HCT116 (cell line): Measurements from ENCODE around the gene SERTAD2. TPM values are rescaled to one million over a fixed set of nuclear protein-coding genes. Genes with fewer than 3 reads are reported as not detected.

Experiments
- ATAC-seq: fragments of 200-7000 bp; cut with Tn5 transposase; 2 replicates; pipeline ENCODE4 v1.9.1; 2020; ENCODE audit warnings: mild to moderate bottlenecking, moderate library complexity
- BruUV-seq: library from RNA; stranded (reverse); fragments of 400-500 nt; replicated peaks from 2 replicates; lab custom pipeline; 2021; lab: Mats Ljungman, UMichigan
- CTCF ChIA-PET: fragments of 300-600 bp; sonication (Branson Sonifier 250); formaldehyde crosslinking; loops from one replicate; lab custom pipeline; 2021; ENCODE audit warnings: antibody characterized with exemption; lab: Charles Lee
- POLR2A ChIA-PET: fragments of 300-600, 350-600 bp; sonication (Branson Sonifier 250); formaldehyde crosslinking; loops from one replicate; lab custom pipeline; 2021; ENCODE audit warnings: antibody characterized with exemption; lab: Charles Lee
- RAD21 ChIA-PET, 2 experiments: fragments of 300-600 bp; sonication (Branson Sonifier 250); formaldehyde crosslinking; loops; one replicate each; lab custom pipeline; 2023; ENCODE audit warnings: low total read pairs in 2 of 2; ENCODE audit not compliant: uncharacterized antibody in 2 of 2, unreplicated experiment in 2 of 2, low non-redundant PET in 1 of 2; lab: Charles Lee
- DNase-seq: peaks from one replicate; pipeline ENCODE4 v3.0.0-alpha.2; 2010; ENCODE audit warnings: low read depth, low spot score
- H2AFZ ChIP-seq: fragments of 200-600 bp; shearing (Covaris generic), sonication (generic); 2 replicates; pipeline ENCODE4 v1.6.1; 2017; ENCODE audit warnings: low read depth, mixed run types, mixed read lengths, antibody characterized with exemption, low read length; ENCODE audit not compliant: poor library complexity, severe bottlenecking
- H3K27ac ChIP-seq: 2 replicates; pipeline ENCODE4 v1.5.1; 2012; ENCODE audit warnings: low read depth, low read length
- H3K27me3 ChIP-seq: fragments of 200-600 bp; sonication (generic); 2 replicates; pipeline ENCODE4 v1.6.1; 2016; ENCODE audit warnings: mixed run types, low read length, mixed read lengths; ENCODE audit not compliant: insufficient read depth
- H3K36me3 ChIP-seq, 2 experiments: fragments of 200-500 bp in 1 of 2; fragments of 200-600 bp in 1 of 2; sonication (Bioruptor generic) in 1 of 2; sonication (generic) in 1 of 2; 2 replicates each; pipeline versions ENCODE4 v1.5.1 to v1.6.1; 2014 to 2016; ENCODE audit warnings: low read length in 2 of 2, inconsistent platforms in 1 of 2, mixed read lengths in 1 of 2, mixed run types in 1 of 2; ENCODE audit not compliant: insufficient read depth in 2 of 2, control insufficient read depth in 1 of 2
- H3K4me1 ChIP-seq, 2 experiments: fragments of 200-600 bp in 1 of 2; sonication (generic) in 1 of 2; 2 replicates each; pipeline versions ENCODE4 v1.5.1 to v1.6.1; 2012 to 2017; ENCODE audit warnings: low read length in 2 of 2, inconsistent platforms in 1 of 2, mild to moderate bottlenecking in 1 of 2, mixed read lengths in 1 of 2, mixed run types in 1 of 2, moderate library complexity in 1 of 2; ENCODE audit not compliant: insufficient read depth in 2 of 2, control insufficient read depth in 1 of 2
- H3K4me2 ChIP-seq: fragments of 200-600 bp; sonication (generic); 2 replicates; pipeline ENCODE4 v1.6.1; 2017; ENCODE audit warnings: mixed run types, low read length, mixed read lengths
- H3K4me3 ChIP-seq, 2 experiments: fragments of 200-600 bp in 1 of 2; sonication (generic) in 1 of 2; replicated peaks in 1 of 2; 2 replicates each; pipeline ENCODE4 v1.5.1; 2011 to 2016; ENCODE audit warnings: low read length in 2 of 2, control low read depth in 1 of 2, low read depth in 1 of 2, mild to moderate bottlenecking in 1 of 2, mixed read lengths in 1 of 2, mixed run types in 1 of 2
- H3K79me2 ChIP-seq: fragments of 200-600 bp; sonication (generic); 2 replicates; pipeline ENCODE4 v1.6.1; 2017; ENCODE audit warnings: mild to moderate bottlenecking, mixed run types, low read length, moderate library complexity, mixed read lengths; ENCODE audit not compliant: insufficient read depth
- H3K9ac ChIP-seq: fragments of 200-600 bp; sonication (generic); 2 replicates; pipeline ENCODE4 v1.6.1; 2016; ENCODE audit warnings: low read length, mixed read lengths
- H3K9me2 ChIP-seq: fragments of 200-600 bp; sonication (generic), shearing (Covaris generic); 2 replicates; pipeline ENCODE4 v1.6.1; 2017; ENCODE audit warnings: mixed run types, mild to moderate bottlenecking, moderate library complexity; ENCODE audit not compliant: insufficient read depth
- H3K9me3 ChIP-seq, 2 experiments: fragments of 200-500 bp in 1 of 2; fragments of 200-600 bp in 1 of 2; sonication (Bioruptor generic) in 1 of 2; sonication (generic) in 1 of 2; 2 replicates each; pipeline ENCODE4 v1.6.1; 2014 to 2017; ENCODE audit warnings: low read length in 2 of 2, mixed read lengths in 2 of 2, inconsistent platforms in 1 of 2, low read depth in 1 of 2, mild to moderate bottlenecking in 1 of 2, mixed run types in 1 of 2, moderate library complexity in 1 of 2; ENCODE audit not compliant: control insufficient read depth in 1 of 2, insufficient read depth in 1 of 2
- H4K20me1 ChIP-seq: fragments of 200-600 bp; sonication (generic), shearing (Covaris generic); 2 replicates; pipeline ENCODE4 v1.6.1; 2017; ENCODE audit warnings: mixed run types, mild to moderate bottlenecking, moderate library complexity; ENCODE audit not compliant: insufficient read depth
- ATF3 ChIP-seq: IDR thresholded peaks from 2 replicates; pipeline ENCODE4 v1.6.1; 2012
- CBX3 ChIP-seq: IDR thresholded peaks from 2 replicates; pipeline ENCODE4 v1.6.1; 2012; ENCODE audit warnings: low read depth
- CEBPB ChIP-seq: IDR thresholded peaks from 2 replicates; pipeline ENCODE4 v1.6.1; 2012; ENCODE audit warnings: low read depth
- CTCF ChIP-seq, 3 experiments: fragments of 200-600 bp in 1 of 3; sonication (generic) in 1 of 3; IDR thresholded peaks in 2 of 3; conservative IDR thresholded peaks in 1 of 3; 2 replicates each; pipeline ENCODE4 v1.5.1; 2012 to 2017; ENCODE audit warnings: low read depth in 2 of 3, low read length in 2 of 3, antibody characterized with exemption in 1 of 3, borderline replicate concordance in 1 of 3, control low read depth in 1 of 3, mild to moderate bottlenecking in 1 of 3, mixed read lengths in 1 of 3, mixed run types in 1 of 3, moderate library complexity in 1 of 3; ENCODE audit not compliant: insufficient read depth in 1 of 3
- EGR1 ChIP-seq: IDR thresholded peaks from 2 replicates; pipeline ENCODE4 v1.6.1; 2012; ENCODE audit warnings: low read depth
- ELF1 ChIP-seq: IDR thresholded peaks from 2 replicates; pipeline ENCODE4 v1.6.1; 2012; ENCODE audit warnings: low read depth, borderline replicate concordance
- EZH2 ChIP-seq: fragments of 200-600 bp; sonication (generic); IDR thresholded peaks from 2 replicates; pipeline ENCODE4 v1.6.1; 2017; ENCODE audit warnings: antibody characterized with exemption, mixed run types
- EZH2phosphoT487 ChIP-seq: fragments of 200-600 bp; IDR thresholded peaks from 2 replicates; pipeline ENCODE4 v1.6.1; 2018; ENCODE audit warnings: antibody characterized with exemption, borderline replicate concordance
- FOSL1 ChIP-seq: IDR thresholded peaks from 2 replicates; pipeline ENCODE4 v1.6.1; 2012; ENCODE audit warnings: low read depth
- JUND ChIP-seq: IDR thresholded peaks from 2 replicates; pipeline ENCODE4 v1.6.1; 2012
- MAX ChIP-seq: IDR thresholded peaks from 2 replicates; pipeline ENCODE4 v1.6.1; 2012
- POLR2A ChIP-seq: IDR thresholded peaks from 2 replicates; pipeline ENCODE4 v1.7.0; 2011; ENCODE audit warnings: borderline replicate concordance; ENCODE audit not compliant: insufficient read depth, insufficient read length; ENCODE audit errors: extremely low read depth
- POLR2AphosphoS5 ChIP-seq: IDR thresholded peaks from 2 replicates; pipeline ENCODE4 v1.6.1; 2011; ENCODE audit warnings: mild to moderate bottlenecking, low read depth, low read length, moderate library complexity
- SP1 ChIP-seq: IDR thresholded peaks from 2 replicates; pipeline ENCODE4 v1.6.1; 2012; ENCODE audit warnings: low read depth
- YY1 ChIP-seq: IDR thresholded peaks from 2 replicates; pipeline ENCODE4 v1.6.1; 2011; ENCODE audit warnings: low read length, low read depth, moderate library complexity, mild to moderate bottlenecking; ENCODE audit not compliant: insufficient replicate concordance; ENCODE audit errors: extremely low read depth
- ZBTB33 ChIP-seq: IDR thresholded peaks from 2 replicates; pipeline ENCODE4 v1.6.1; 2011; ENCODE audit warnings: mild to moderate bottlenecking, low read length, moderate library complexity; ENCODE audit not compliant: insufficient replicate concordance; ENCODE audit errors: extremely low read depth
- ZFX ChIP-seq: fragments of 450-650 bp; IDR thresholded peaks from 2 replicates; pipeline ENCODE4 v1.6.1; 2017
- ZNF274 ChIP-seq: fragments of 200-500 bp; sonication (Bioruptor generic); IDR thresholded peaks from 2 replicates; pipeline ENCODE4 v1.6.1; 2014; ENCODE audit warnings: mild to moderate bottlenecking, low read depth, low read length, inconsistent platforms
- intact Hi-C: fragments of 100-400 bp; cut with micrococcal nuclease; formaldehyde crosslinking; loops from 2 replicates; pipeline ENCODE4 v1.10.0; 2022
- total RNA-seq: library from RNA; stranded (reverse); gene quantifications from one replicate; pipeline ENCODE4 v1.2.1, GENCODE V29; 2021; ENCODE audit not compliant: unreplicated experiment

Gene SERTAD2
- total RNA-seq, 1 experiment from 2014 or later = 80.1 TPM

- Histone ChIP-seq H2AFZ (no peak overlapping the region), H3K27me3 (no peaks in the 10 kb centered on the region), H3K9ac (no peak overlapping the region), H3K4me2 (no peak overlapping the region), H3K79me2 (peaks cover 11% of the 10 kb centered on the region; the same call in 1 of the 2 replicates), H3K27ac (no peak overlapping the region), H3K4me1 (peaks cover 0 to 6% of the 10 kb centered on the region in 2 experiments; a peak in 2 of 4 replicates), H3K4me3 (no peak overlapping the region), H4K20me1 (no peaks in the 10 kb centered on the region), H3K36me3 (no peaks in the 10 kb centered on the region), H3K9me3 (no peaks in the 10 kb centered on the region), H3K9me2 (no peaks in the 10 kb centered on the region)
- POLR2A ChIA-PET = interaction anchor here (2.0 kb wide), 1 partner anchor 13 kb away, joined by 5 read pairs; no protein-coding TSS in a partner anchor
- CTCF ChIA-PET = no interaction called here
- intact Hi-C loops = no loop called here
- DNase-seq (no peak), ATAC-seq (no peak)
- no TSS peak for BruUV-seq
- RAD21 ChIA-PET = no interaction called here
- TF ChIP-seq ZNF274 (no peak), ELF1 (no peak), POLR2A (no peak), EGR1 (no peak), SP1 (no peak)
Measured at GRCh38 chr2:64688909-64689308, 35.2 kb upstream of the SERTAD2 start.

GRCh38 chr2:64686283-64686956, 32.7 kb upstream of the SERTAD2 start:
- Histone ChIP-seq H3K27ac (no peak overlapping the region), H3K9me3 (no peaks in the 10 kb centered on the region), H4K20me1 (no peaks in the 10 kb centered on the region), H3K4me1 (peaks cover 0 to 6% of the 10 kb centered on the region in 2 experiments; a peak in 2 of 4 replicates), H3K4me3 (no peak overlapping the region), H3K9me2 (no peaks in the 10 kb centered on the region), H3K4me2 (0 out of 2 replicates have a peak overlapping the region, but pooled peaks have one; percentile 8), H2AFZ (no peak overlapping the region), H3K27me3 (no peaks in the 10 kb centered on the region), H3K79me2 (peaks cover 11% of the 10 kb centered on the region; the same call in 1 of the 2 replicates), H3K9ac (no peak overlapping the region), H3K36me3 (no peaks in the 10 kb centered on the region)
- DNase-seq (no peak), ATAC-seq (no peak)
- no TSS peak for BruUV-seq
- intact Hi-C loops = no loop called here
- ChIA-PET CTCF (no interaction called here), RAD21 (no interaction called here), POLR2A (no interaction called here)
- TF ChIP-seq JUND (no peak), SP1 (no peak), POLR2AphosphoS5 (no peak), CTCF (IDR thresholded peaks at IDR 0.05 in 2 of 3, conservative IDR thresholded peaks at IDR 0.05 in 1 of 3; ENCODE audit: borderline replicate concordance in 1 of 3, insufficient read depth in 1 of 3, low read depth in 2 of 3, low read length in 2 of 3) (no peak), ZFX (no peak), CEBPB (no peak), EZH2phosphoT487 (no peak), YY1 (no peak), FOSL1 (no peak), ZBTB33 (no peak), EZH2 (no peak), CBX3 (no peak), MAX (no peak), ATF3 (no peak)
